ENCODE results near the gene TERB2.
"Not testable (repeated sequence)": the region's sequence is repeated elsewhere in the genome, so short reads cannot be mapped to it uniquely, and the experiment has no call there.

The TERB2 gene

DNA sequence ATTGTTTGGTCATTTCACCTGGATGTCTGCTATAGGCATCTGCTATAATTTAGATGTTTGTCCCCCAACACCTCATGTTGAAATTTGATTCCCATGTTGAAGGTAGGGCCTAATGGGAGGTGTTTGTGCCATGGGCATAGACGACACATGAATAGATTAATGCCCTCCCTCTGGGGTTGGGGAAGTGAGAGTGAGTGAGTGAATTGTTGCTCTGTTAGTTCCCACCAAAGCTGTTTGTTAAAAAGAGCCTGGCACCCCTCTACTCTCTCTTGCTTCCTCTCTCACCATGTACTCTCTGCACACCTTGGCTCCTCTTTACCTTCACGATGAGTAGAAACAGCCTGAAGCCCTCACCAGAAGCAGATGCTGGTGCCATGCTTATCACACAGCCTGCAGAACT lies 42.6 kb downstream of the TERB2 start:
- FAIRE-seq: no peak
- no peak for DNase-seq (ENCODE audit: insufficient read length, low spot score)

DNA sequence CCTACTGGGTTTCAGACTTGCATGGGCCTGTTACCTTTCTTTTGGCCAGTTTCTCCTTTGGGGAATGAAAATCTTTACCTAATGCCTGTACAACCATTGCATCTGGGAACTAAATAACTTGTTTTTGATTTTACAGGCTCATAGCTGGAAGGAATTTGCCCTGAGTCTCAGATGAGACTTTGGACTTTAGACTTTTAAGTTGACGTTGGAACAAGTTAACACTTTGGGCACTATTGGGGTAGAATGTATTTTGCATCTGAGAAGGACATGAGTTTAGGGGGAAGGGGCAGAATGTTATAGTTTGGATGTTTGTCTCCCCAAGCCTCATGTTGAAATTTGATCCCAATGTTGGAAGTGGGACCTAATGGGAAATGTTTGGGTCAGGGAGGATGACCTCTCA lies 44.7 kb downstream of the TERB2 start:
- FAIRE-seq; DNase-seq (ENCODE audit: insufficient read length, low spot score): not testable (repeated sequence)

More for the DNA sequence above, 42.6 kb downstream of the TERB2 start:
- TF ChIP-seq POLR2A (IDR thresholded peaks at IDR 0.05; ENCODE audit: low read depth, low read length): no peak

DNA sequence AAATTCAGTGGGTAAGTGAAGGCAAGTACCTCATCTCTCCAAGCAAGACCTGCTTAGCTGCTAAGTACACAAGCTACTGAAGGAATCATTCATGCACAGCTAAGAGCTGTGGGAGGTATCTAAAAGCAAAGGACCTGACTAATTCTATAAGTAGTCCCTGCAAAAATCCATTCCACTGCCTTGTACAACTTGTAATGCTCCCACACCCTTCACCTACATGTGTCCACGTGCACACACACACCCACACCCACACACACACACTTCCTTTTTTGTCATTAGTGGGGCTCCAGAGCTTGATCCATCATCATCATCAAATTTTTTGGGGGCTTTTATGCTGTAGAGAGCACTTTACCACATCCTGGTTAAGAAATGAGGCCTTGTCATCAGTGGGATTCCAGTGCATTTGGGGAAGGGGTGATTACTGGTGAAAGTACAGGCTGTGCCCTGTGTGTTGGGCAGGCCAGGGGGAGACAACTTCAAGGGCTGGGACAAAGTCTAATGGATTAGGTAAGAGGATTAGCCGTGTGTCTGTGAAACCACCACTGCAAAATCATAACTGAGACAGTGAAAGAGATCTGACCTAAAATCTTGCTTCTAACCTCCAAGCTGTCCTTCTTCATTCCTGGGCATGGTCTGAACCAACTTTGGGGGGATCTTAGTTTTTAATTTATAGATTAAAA lies 47.4 kb downstream of the TERB2 start:
- not testable (repeated sequence) for FAIRE-seq; DNase-seq (ENCODE audit: insufficient read length, low spot score)

DNA sequence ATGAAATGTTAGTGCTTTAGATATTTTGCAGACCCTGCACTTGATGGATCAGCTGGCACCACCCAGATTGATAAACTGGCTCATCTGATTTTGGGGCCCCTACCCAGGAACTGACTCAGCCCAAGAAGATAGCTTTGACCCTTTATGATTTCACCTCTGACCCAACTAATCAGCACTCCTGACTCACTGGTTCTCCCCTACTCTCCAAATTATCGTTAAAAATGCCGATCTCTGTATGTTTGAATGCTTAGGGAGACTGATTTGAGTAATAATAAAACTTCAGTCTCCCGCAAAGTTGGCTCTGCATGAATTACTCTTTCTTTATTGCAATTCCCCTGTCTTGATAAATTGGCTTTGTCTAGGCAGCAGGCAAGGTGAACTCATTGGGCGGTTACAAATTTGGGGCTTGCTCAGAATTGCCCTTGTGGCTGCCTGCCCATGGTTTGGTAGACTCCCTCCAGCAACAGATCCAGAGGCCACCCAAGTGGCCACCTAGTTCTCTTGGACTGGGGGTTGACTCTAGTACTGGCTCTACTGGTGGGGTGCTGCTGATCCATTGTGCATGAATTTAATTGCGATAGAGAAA lies 48.2 kb downstream of the TERB2 start:
- DNase-seq (ENCODE audit: insufficient read length, low spot score); FAIRE-seq: not testable (repeated sequence)

DNA sequence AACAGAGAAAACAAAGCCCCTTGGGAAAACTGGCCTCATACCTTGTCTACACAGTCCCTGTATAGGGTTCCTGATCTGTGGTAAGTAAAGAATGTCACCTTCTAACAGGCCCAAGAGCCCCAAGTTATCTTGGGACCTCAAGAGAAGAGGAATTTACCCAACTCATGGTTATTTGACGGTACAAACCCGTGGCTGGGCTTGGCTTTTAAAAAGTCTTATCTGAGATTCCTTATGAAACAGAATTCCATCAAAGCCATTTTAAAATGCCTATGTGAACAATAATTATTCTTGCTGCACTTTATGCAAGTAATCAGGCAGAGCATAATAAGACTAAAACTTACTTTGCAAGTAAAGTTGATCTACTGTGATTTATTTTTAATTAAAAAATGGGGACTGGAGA lies 52.6 kb downstream of the TERB2 start:
- DNase-seq (ENCODE audit: insufficient read length, low spot score): no peak
- FAIRE-seq: no peak
- TF ChIP-seq POLR2A (IDR thresholded peaks at IDR 0.05; ENCODE audit: low read depth, low read length): no peak

DNA sequence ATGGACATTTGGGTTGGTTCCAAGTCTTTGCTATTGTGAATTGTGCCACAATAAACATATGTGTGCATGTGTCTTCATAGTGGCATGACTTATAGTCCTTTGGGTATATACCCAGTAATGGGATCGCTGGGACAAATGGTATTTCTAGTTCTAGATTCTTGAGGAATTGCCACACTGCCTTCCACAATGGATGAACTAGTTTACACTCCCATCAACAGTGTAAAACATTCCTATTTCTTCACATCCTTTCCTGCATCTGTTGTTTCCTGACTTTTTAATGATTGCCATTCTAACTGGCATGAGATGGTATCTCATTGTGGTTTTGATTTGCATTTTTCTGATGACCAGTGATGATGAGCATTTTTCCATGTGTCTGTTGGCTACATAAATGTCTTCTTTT lies 58.6 kb downstream of the TERB2 start:
- DNase-seq (ENCODE audit: insufficient read length, low spot score); FAIRE-seq: not testable (repeated sequence)

DNA sequence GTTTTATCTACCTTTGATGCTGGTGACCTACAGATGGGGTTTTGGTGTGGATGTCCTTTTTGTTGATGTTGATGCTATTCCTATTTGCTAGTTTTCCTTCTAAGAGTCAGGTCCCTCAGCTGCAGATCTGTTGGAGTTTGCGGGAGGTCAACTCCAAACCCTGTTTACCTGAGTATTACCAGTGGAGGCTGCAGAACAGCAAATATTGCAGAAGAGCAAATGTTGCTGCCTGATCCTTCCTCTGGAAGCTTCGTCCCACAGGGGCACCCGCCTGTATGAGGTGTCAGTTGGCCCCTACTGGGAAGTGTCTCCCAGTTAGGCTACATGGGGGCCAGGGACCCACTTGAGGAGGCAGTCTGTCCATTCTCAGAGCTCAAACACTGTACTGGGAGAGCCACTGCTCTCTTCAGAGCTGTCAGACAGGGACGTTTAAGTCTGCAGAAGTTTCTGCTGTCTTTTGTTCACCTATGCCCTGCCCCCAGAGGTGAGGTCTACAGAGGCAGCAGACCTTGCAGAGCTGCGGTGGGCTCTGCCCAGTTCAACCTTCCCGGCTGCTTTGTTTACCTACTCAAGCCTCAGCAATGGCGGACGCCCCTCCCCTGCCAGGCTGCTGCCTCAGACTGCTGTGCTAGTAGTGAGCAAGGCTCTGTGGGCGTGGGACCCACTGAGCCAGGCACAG lies 63.9 kb downstream of the TERB2 start:
- DNase-seq (ENCODE audit: insufficient read length, low spot score); FAIRE-seq: not testable (repeated sequence)

DNA sequence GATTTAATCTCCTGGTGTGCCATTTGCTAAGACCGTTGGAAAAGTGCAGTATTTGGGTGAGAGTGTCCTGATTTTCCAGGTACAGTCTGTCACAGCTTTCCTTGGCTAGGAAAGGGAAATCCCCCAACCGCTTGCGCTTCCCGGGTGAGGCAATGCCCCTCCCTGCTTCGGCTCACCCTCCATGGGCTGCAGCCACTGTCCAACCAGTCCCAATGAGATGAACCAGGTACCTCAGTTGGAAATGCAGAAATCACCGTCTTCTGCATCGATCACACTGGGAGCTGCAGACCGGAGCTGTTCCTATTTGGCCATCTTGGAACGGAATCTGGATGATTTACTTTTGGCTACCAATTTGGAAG lies 64.4 kb downstream of the TERB2 start:
- FAIRE-seq; DNase-seq (ENCODE audit: insufficient read length, low spot score): not testable (repeated sequence)

DNA sequence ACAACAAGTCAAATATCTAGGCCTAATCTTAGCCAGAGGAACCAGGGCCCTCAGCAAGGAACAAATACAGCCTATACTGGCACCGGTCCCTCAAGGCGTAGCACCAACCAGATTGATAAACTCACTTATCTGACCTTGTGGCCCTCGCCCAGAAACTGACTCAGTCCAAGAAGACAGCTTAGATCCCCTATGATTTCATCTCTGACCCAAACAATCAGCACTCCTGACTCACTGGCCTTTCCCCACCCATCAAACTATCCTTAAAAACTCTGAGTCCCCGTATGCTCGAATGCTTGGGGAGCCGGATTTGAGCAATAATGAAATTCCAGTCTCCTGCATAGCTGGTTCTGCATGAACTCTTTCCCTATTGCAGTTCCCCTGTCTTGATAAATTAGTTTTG lies 64.9 kb downstream of the TERB2 start:
- FAIRE-seq (no peak), DNase-seq (ENCODE audit: insufficient read length, low spot score) (no peak)
- TF ChIP-seq POLR2A (IDR thresholded peaks at IDR 0.05; ENCODE audit: low read depth, low read length): no peak

DNA sequence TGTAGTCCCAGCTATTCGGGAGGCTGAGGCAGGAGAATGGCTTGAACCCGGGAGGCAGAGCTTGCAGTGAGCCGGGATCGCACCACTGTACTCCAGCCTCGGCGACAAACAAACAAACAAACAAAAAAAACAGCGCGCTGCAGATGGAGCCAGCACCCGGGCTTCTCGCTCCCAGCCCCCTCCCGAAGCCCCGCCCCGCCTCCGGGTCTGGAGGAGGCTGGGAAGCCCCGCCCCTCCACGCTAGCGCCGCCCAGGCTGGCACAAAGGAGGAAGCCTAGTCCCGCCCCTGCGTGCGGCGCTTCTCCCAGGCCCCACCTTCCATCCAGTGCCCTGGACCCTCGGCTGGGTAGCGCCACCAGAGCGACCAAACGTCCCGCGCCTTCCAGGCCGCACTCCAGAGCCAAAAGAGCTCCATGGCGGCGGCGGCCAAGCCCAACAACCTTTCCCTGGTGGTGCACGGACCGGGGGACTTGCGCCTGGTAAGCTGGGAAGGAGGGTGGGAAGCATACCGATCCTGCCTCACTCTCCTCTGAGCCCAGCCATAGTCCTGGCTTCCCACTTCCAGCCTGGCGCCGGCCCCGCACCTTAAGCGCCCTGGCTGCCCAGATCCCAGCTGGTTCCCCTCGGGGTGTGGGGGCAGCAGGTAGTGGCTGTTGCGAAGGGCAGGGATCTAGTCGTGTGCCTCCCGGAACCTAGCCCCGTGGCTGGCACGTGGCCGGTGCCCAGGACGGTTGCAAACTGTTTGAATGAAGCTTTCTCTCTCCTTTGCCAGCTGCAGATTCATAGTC lies 66.6 kb downstream of the TERB2 start, which contains the start of gene SORD:
Gene SORD (plus strand): TSS at position 325 of the 788 bp plus-strand sequence. CDS start 89 bp downstream, at position 414.
- DNase-seq (ENCODE audit: insufficient read length, low spot score): peak; percentile 93
- peak; percentile 60; the same call in 1 of the 2 replicates for TF ChIP-seq POLR2A (IDR thresholded peaks at IDR 0.05; ENCODE audit: low read depth, low read length)
- no peak for FAIRE-seq

DNA sequence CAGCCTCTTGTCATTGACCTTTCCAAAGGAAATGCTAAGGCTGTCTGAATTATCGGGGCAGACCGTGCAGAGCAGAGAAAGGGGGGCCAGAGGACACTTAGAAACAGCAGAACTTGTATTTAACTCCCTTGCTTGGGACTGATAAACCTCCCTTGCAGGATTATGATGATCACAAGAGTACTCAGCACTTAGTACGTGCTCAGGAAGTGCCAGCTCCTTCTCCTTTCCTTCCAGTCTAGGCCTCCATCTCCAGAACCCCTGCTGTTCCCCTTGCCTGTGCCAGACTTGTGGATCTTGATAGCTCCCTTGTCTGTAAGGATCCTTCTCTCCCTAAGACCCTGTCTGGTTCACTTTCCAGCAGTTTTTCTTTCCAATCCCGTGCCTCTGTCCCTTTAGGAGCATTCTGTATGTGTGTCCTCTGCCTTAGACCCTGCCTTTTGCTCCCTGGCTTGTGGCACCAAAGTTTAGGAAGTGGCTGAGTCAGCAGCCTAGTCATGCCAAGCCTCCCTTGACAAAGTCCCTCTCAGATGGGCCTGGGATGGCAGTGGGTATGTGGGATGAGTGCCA lies 67.3 kb downstream of the TERB2 start:
- DNase-seq (ENCODE audit: insufficient read length, low spot score): peak; percentile 22
- no peak for FAIRE-seq
- no peak for TF ChIP-seq POLR2A (IDR thresholded peaks at IDR 0.05; ENCODE audit: low read depth, low read length)

DNA sequence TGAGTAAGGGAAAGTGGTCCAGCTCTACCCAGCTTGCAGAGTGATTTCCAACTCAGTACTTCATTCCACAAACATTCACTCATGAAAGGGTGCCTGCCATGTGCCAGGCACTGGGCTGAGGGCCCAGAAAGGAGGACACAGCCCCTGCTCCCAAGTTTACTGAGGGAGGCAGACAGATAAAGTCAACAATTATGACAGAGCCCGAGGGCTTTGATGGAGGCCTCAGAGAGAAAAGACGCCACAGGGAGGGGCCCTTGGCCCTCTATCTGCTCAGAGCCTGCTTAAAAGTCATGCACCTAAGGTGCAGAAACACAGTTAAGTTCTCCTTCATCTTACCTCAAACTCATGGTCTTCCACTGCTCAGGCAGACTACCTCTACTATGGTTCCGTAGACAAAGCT lies 68.2 kb downstream of the TERB2 start:
- not testable (repeated sequence) for FAIRE-seq; DNase-seq (ENCODE audit: insufficient read length, low spot score)

DNA sequence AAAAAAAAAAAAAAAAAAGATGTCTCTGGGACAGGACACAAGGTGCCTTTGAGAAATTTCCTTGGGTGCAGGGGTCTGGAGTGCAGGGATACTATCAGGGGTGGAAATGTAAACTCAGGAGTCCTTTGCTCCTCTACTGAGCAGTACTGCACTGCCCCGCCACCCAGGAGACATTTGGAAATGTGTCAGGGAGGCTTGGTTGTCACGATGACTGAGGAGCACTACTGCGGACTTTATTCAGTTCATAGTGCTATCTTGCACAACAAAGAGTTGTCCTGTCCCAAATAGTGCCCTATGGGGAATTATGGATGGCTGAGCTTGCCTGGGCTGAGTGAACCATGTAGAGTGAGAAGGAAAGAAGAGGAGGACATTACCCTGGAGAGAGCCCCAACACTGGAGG lies 69.1 kb downstream of the TERB2 start:
- not testable (repeated sequence) for FAIRE-seq; DNase-seq (ENCODE audit: insufficient read length, low spot score)

DNA sequence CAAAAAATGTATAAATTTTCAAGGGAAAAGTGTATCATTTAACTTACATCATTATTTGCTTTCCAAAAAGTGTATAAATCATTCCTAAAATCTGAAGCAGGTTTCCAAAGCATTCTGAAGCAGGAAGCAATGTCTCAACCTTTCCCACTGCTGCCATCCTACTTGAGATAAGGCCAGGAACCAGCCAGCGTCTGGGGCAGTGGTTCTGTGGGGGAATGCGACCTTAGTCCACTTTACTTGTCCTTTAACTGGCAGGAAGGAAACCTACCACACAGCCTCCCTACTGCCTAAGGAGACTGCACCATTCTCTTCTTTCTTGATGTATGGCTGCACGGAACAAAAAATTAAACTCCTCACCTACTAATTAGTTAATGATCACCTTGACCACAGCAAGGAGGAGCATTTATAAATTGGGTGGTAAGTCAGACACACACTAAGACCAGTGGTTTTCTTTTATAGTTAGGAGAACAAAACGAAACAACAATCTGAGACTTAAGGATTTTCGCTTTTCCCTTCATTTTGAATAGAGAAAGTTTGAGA lies 70.2 kb downstream of the TERB2 start:
- TF ChIP-seq POLR2A (IDR thresholded peaks at IDR 0.05; ENCODE audit: low read depth, low read length): no peak
- FAIRE-seq (no peak), DNase-seq (ENCODE audit: insufficient read length, low spot score) (no peak)

Measured in H54 (cell line).